ENCODE measurements around the gene TRIM28. TPM values are rescaled to one million over a fixed set of nuclear protein-coding genes. Genes with fewer than 3 reads are reported as not detected.
A peak's percentile ranks its signal among the peaks of the same experiment; 100 is the strongest.

Gene TRIM28
- total and polyA plus RNA-seq, 9 of the 15 experiments (the other 6 are each of a cell fraction or from before 2014, with no cell fraction given): 12.1 to 797 (median 490) TPM

- WGBS (ENCODE audit: insufficient coverage, low coverage, missing lambda C conversion rate): 48% methylated on average over 23 of the region's 24 CpGs
- POLR2A ChIA-PET: interaction anchor here (0.5 to 2.9 kb wide), 5 partner anchors 9 to 72 kb away, joined by 3 to 24 read pairs (median 3); partner anchors contain the start of gene CHMP2A
- ATAC-seq (no peak), DNase-seq (ENCODE audit: extremely low read depth in 1 of 4, low spot score in 3 of 4) (no peak), FAIRE-seq (no peak)
- CTCF ChIA-PET (ENCODE audit: low intra/inter-chr PET ratio): no interaction called here
- in situ Hi-C loops (cut with MboI) (no loop called here), intact Hi-C loops (cut with micrococcal nuclease) (no loop called here)
- Histone ChIP-seq H3K9ac (ENCODE audit: insufficient read depth in 1 of 2, low read depth in 2 of 2, low read length in 2 of 2) (peak overlapping the region; percentile 95 to 97), H3K27me3 (ENCODE audit: control insufficient read depth in 2 of 2, insufficient read depth in 2 of 2, low read length in 2 of 2) (no peaks in the 10 kb centered on the region), H2AFZ (ENCODE audit: low read depth, low read length) (peak overlapping the region; percentile 99), H3K9me3 (replicated peaks; ENCODE audit: control insufficient read depth, insufficient read depth, low read depth, low read length) (no peaks in the 10 kb centered on the region), H3K4me3 (peak overlapping the region; percentile 71), H3K4me2 (ENCODE audit: insufficient read depth, low read length) (peak overlapping the region; percentile 96), H3K36me3 (ENCODE audit: control insufficient read depth, insufficient read depth, low read length) (peaks cover 39% of the 10 kb centered on the region; the same call in 2 of the 3 replicates), H3K27ac (ENCODE audit: extremely low read depth, low read depth, low read length) (peak overlapping the region; percentile 99; the same call in 1 of the 3 replicates), H4K20me1 (replicated peaks; ENCODE audit: control insufficient read depth, insufficient read depth, low read length) (no peaks in the 10 kb centered on the region), H3K9me1 (ENCODE audit: control insufficient read depth, insufficient read depth, low read length) (no peaks in the 10 kb centered on the region), H3K4me1 (replicated peaks in 1 of 2; ENCODE audit: control insufficient read depth in 2 of 2, insufficient read depth in 2 of 2, low read length in 2 of 2) (peaks cover 25 to 33% of the 10 kb centered on the region in 2 experiments; a peak in 4 of 5 replicates), H3K79me2 (ENCODE audit: control insufficient read depth, insufficient read depth, low read length) (peaks cover 21% of the 10 kb centered on the region)
- BruUV-seq (replicated peaks): no TSS peak
- TF ChIP-seq SPI1 (IDR thresholded peaks at IDR 0.05; ENCODE audit: borderline replicate concordance, low read depth, low read length): peak; percentile 71
- peak; percentile 83 for TF ChIP-seq HCFC1 (IDR thresholded peaks at IDR 0.05; ENCODE audit: low read depth, low read length)
- TF ChIP-seq SIX5 (IDR thresholded peaks at IDR 0.05; ENCODE audit: borderline replicate concordance in 1 of 2, insufficient read depth in 1 of 2, low read depth in 1 of 2, low read length in 2 of 2): peak; percentile 66 to 70; a peak in 3 of 4 replicates
- peak; percentile 19 for TF ChIP-seq CREBBP (IDR thresholded peaks at IDR 0.05; ENCODE audit: low read depth, low read length)
- TF ChIP-seq ERF (CRISPR knock-in tag; IDR thresholded peaks at IDR 0.05): peak; percentile 69; the same call in 1 of the 2 replicates
- peak; percentile 33 to 87 (median 77) for TF ChIP-seq YY1 (IDR thresholded peaks at IDR 0.05; ENCODE audit: borderline replicate concordance in 1 of 3, control insufficient read depth in 1 of 3, extremely low read depth in 1 of 3, insufficient read depth in 3 of 3, insufficient read length in 1 of 3, insufficient replicate concordance in 2 of 3, low read depth in 1 of 3, low read length in 2 of 3)
- TF ChIP-seq ZNF740 (CRISPR knock-in tag; IDR thresholded peaks at IDR 0.05): peak; percentile 54
- TF ChIP-seq ZNF740 (tag; IDR thresholded peaks at IDR 0.05): peak in 1 of 2 experiments; percentile 59; a peak in 1 of 4 replicates
- TF ChIP-seq PPARD (CRISPR knock-in tag; IDR thresholded peaks at IDR 0.05): no peak
Observed at GRCh38 chr19:58572026-58572817, 28.4 kb downstream of the TRIM28 start.

All from K562 (cell line).